ENCODE data around the gene PPM1L. TPM values are rescaled to one million over a fixed set of nuclear protein-coding genes. Genes with fewer than 3 reads are reported as not detected.

PPM1L gene
- total and polyA plus RNA-seq, 10 of the 15 experiments (the other 5 are each of a cell fraction or from before 2014, with no cell fraction given): under 0.01 to 0.33 (median 0.06) TPM; not detected in 1

DNA sequence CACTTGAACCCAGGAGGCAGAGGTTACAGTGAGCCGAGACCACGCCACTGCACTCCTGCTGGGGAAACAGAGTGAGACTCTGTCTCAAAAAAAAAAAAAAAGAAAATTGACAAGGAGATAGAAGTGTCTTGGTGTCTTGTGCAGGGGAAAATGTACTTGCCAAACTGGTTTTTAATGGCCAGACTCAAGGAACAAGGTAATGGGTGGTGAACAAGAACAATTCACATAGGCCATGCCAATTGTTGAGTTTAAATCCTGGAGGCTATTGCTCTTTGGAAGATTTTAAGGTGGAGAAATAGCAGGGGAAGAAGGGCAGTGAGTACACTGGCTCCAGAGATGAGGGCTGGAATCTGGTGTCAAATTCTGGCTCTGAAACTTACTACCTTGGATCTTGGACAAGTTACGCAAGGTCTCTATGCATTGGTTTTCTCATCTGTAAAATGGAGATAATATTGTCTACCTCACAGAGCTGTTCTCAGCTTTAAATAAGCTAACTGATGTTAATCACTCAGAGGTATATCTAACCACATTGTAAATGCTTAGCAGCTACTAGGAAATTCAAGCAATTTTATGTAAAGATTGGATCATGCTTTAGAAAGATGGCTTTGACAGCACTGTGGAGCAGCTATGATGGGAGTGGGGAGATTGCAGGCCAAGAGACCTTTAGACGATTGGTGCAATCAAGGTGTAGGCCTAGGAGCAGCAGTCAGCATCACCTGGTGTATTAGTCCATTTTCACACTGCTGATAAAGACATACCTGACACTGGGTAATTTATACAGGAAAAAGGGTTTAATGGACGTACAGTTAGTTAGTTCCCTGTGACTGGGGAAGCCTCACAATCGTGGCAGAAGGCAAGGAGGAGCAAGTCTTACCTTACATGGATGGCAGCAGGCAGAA lies 270.8 kb downstream of the PPM1L start:
- CTCF ChIA-PET: no interaction called here

More for the DNA sequence above, 270.8 kb downstream of the PPM1L start:
- DNase-seq (ENCODE audit: low read depth, low spot score) (no peak), ATAC-seq (no peak), FAIRE-seq (no peak)
- in situ Hi-C loops (cut with MboI) (no loop called here), intact Hi-C loops (cut with micrococcal nuclease; ENCODE audit: unreplicated experiment) (no loop called here)
- Histone ChIP-seq H3K4me3 (no peak overlapping the region), H3K27ac (ENCODE audit: control insufficient read depth, insufficient read depth) (no peak overlapping the region), H2AFZ (ENCODE audit: control insufficient read depth, low read depth, low read length) (no peak overlapping the region), H3K79me2 (ENCODE audit: control insufficient read depth, insufficient read depth, low read length) (no peaks in the 10 kb centered on the region), H3K4me2 (ENCODE audit: control insufficient read depth, insufficient read depth) (no peak overlapping the region), H4K20me1 (ENCODE audit: control insufficient read depth, insufficient read depth) (no peaks in the 10 kb centered on the region), H3K9me3 (replicated peaks; ENCODE audit: control insufficient read depth, insufficient read depth, low read length) (no peaks in the 10 kb centered on the region; the same call in 2 of the 3 replicates), H3K4me1 (ENCODE audit: control insufficient read depth, insufficient read depth, low read length) (no peaks in the 10 kb centered on the region), H3K9ac (ENCODE audit: control insufficient read depth, insufficient read depth, low read length) (no peak overlapping the region), H3K36me3 (ENCODE audit: control insufficient read depth in 2 of 2, insufficient read depth in 2 of 2, low read length in 1 of 2) (no peaks in the 10 kb centered on the region), H3K27me3 (replicated peaks in 1 of 2; ENCODE audit: control insufficient read depth in 2 of 2, insufficient read depth in 2 of 2, low read length in 1 of 2) (no peaks in the 10 kb centered on the region)
- no TSS peak for BruUV-seq (replicated peaks)
- ChIA-PET RAD21 (ENCODE audit: unreplicated experiment) (no interaction called here), SMC1A (ENCODE audit: uncharacterized antibody, unreplicated experiment) (no interaction called here), POLR2A (no interaction called here)
- 30% methylated on average over 6 of the region's 6 CpGs for WGBS (ENCODE audit: insufficient coverage, insufficient replicate concordance, low lambda C conversion rate, missing lambda C conversion rate)
- TF ChIP-seq SMAD5 (IDR thresholded peaks at IDR 0.05; ENCODE audit: low read depth) (no peak), CREM (IDR thresholded peaks at IDR 0.05; ENCODE audit: low read depth) (no peak), POLR2A (IDR thresholded peaks at IDR 0.05; ENCODE audit: low read depth, low read length) (no peak), RELA (IDR thresholded peaks at IDR 0.05; ENCODE audit: borderline replicate concordance, partially characterized antibody) (no peak), IKZF1 (conservative IDR thresholded peaks at IDR 0.05) (no peak), MEF2A (IDR thresholded peaks at IDR 0.05; ENCODE audit: insufficient read depth, low read depth, low read length) (no peak), BCL11A (IDR thresholded peaks at IDR 0.05; ENCODE audit: low read depth, low read length) (no peak), NBN (IDR thresholded peaks at IDR 0.05) (no peak), IRF4 (IDR thresholded peaks at IDR 0.05; ENCODE audit: low read depth, low read length) (no peak), CBFB (IDR thresholded peaks at IDR 0.05; ENCODE audit: low read depth) (no peak), SIN3A (IDR thresholded peaks at IDR 0.05; ENCODE audit: low read depth, low read length) (no peak), ASH2L (IDR thresholded peaks at IDR 0.05; ENCODE audit: borderline replicate concordance, low read depth) (no peak), ZSCAN29 (IDR thresholded peaks at IDR 0.05) (no peak)
- TF ChIP-seq, protein P1, sequence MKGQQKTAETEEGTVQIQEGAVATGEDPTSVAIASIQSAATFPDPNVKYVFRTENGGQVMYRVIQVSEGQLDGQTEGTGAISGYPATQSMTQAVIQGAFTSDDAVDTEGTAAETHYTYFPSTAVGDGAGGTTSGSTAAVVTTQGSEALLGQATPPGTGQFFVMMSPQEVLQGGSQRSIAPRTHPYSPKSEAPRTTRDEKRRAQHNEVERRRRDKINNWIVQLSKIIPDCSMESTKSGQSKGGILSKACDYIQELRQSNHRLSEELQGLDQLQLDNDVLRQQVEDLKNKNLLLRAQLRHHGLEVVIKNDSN (IDR thresholded peaks at IDR 0.05; ENCODE audit: borderline replicate concordance, extremely low read length, insufficient read depth, low read depth, low read length): no peak
- TF ChIP-seq, protein P2, sequence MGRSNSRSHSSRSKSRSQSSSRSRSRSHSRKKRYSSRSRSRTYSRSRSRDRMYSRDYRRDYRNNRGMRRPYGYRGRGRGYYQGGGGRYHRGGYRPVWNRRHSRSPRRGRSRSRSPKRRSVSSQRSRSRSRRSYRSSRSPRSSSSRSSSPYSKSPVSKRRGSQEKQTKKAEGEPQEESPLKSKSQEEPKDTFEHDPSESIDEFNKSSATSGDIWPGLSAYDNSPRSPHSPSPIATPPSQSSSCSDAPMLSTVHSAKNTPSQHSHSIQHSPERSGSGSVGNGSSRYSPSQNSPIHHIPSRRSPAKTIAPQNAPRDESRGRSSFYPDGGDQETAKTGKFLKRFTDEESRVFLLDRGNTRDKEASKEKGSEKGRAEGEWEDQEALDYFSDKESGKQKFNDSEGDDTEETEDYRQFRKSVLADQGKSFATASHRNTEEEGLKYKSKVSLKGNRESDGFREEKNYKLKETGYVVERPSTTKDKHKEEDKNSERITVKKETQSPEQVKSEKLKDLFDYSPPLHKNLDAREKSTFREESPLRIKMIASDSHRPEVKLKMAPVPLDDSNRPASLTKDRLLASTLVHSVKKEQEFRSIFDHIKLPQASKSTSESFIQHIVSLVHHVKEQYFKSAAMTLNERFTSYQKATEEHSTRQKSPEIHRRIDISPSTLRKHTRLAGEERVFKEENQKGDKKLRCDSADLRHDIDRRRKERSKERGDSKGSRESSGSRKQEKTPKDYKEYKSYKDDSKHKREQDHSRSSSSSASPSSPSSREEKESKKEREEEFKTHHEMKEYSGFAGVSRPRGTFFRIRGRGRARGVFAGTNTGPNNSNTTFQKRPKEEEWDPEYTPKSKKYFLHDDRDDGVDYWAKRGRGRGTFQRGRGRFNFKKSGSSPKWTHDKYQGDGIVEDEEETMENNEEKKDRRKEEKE (IDR thresholded peaks at IDR 0.05): no peak
- TF ChIP-seq, protein P3, sequence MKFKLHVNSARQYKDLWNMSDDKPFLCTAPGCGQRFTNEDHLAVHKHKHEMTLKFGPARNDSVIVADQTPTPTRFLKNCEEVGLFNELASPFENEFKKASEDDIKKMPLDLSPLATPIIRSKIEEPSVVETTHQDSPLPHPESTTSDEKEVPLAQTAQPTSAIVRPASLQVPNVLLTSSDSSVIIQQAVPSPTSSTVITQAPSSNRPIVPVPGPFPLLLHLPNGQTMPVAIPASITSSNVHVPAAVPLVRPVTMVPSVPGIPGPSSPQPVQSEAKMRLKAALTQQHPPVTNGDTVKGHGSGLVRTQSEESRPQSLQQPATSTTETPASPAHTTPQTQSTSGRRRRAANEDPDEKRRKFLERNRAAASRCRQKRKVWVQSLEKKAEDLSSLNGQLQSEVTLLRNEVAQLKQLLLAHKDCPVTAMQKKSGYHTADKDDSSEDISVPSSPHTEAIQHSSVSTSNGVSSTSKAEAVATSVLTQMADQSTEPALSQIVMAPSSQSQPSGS (IDR thresholded peaks at IDR 0.05; ENCODE audit: low read length): no peak

Data from GM12878 (cell line).